Measurements from ENCODE around the gene RNASE2.

Gene RNASE2

GRCh38 chr14:20998674-20999366, 43.5 kb downstream of the RNASE2 start, which contains the start of gene SLC39A2:
Gene SLC39A2 (plus strand): TSS chr14:20999293. CDS start chr14:20999447, 154 bp downstream.
- no peak for TF ChIP-seq CTCF (IDR thresholded peaks at IDR 0.05; ENCODE audit: low read depth, low read length, missing control alignments)
- H3K4me3 ChIP-seq (ENCODE audit: low read depth, low read length), result no peak within 1 kb of the TSS
- no peak for DNase-seq (ENCODE audit: low read depth)

DNA sequence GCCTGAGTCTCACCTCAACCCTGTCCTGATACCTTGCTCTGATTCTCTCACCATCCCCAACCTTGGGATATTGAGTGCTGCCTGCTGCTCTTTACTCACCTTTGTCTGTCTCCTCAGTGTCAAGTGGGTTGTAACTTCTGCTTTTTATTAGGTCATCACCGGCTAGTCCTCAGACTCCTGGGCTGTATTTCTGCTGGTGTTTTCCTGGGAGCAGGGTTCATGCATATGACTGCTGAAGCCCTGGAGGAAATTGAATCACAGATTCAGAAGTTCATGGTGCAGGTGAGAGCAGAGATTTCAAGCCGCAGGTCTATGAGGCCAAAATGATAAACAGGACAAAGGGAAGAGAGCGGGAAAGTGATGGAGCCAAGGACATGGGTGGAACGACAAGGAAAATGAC, 44.3 kb downstream of the RNASE2 start:
- TF ChIP-seq CTCF (IDR thresholded peaks at IDR 0.05; ENCODE audit: low read depth, low read length, missing control alignments), result no peak
- DNase-seq (ENCODE audit: low read depth), result no peak
- no peak overlapping the region for H3K4me3 ChIP-seq (ENCODE audit: low read depth, low read length)

GRCh38 chr14:21001218-21001617, 45.9 kb downstream of the RNASE2 start:
- no peak overlapping the region for H3K4me3 ChIP-seq (ENCODE audit: low read depth, low read length)
- DNase-seq (ENCODE audit: low read depth), result no peak
- TF ChIP-seq CTCF (IDR thresholded peaks at IDR 0.05; ENCODE audit: low read depth, low read length, missing control alignments), result no peak

DNA sequence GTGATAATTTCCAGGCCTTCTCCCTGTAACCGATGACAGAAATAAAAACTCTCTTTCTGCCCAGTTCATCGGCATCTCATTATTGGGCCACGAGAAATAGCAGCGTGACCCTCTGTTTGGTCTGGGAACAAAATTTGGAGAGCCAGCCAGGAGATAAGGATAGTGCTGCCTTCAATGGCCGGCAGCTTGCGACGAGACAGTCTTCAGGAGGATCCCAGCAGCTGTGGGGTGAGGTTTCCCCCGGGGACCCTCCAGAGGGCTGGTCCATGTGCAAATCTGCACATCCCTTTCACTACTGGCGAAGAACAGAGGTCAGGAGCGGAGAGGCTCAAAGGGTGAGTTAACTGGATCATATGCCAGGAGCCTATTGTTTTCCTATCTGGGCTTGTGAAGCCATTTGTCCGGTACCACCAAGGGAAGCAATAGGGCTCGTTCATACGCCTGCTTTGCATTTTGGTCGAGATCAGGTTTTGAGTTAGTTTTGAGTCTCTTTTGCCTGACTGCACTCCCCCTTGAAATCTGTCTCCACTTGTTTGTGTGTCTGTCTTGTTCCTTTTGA, 48.6 kb downstream of the RNASE2 start:
- H3K4me3 ChIP-seq (ENCODE audit: low read depth, low read length), result no peak overlapping the region
- DNase-seq (ENCODE audit: low read depth), result no peak
- TF ChIP-seq CTCF (IDR thresholded peaks at IDR 0.05; ENCODE audit: low read depth, low read length, missing control alignments), result no peak

Data from GM12864 (cell line).